ENCODE data around the gene DDR2. TPM values are rescaled to one million over a fixed set of nuclear protein-coding genes. Genes with fewer than 3 reads are reported as not detected.
"Not testable (repeated sequence)": the region's sequence is repeated elsewhere in the genome, so short reads cannot be mapped to it uniquely, and the experiment has no call there.

Gene DDR2
- total RNA-seq, 2 experiments from 2014 or later = 0.22 to 0.42 TPM

GRCh38 chr1:162774007-162774406 is 141.7 kb downstream of the DDR2 start:
- no peak overlapping the region for H3K4me3 Mint-ChIP-seq
- no peaks in the 10 kb centered on the region for H3K36me3 ChIP-seq (ENCODE audit: insufficient read depth, low read length)
- no peak overlapping the region for H3K4me3 ChIP-seq (ENCODE audit: low read length)
- H3K36me3 Mint-ChIP-seq (ENCODE audit: low read depth) = no peaks in the 10 kb centered on the region
- H3K27ac ChIP-seq (ENCODE audit: low read depth in 1 of 2, low read length in 2 of 2) = no peak overlapping the region
- H3K27me3 ChIP-seq (ENCODE audit: control insufficient read depth in 1 of 2, insufficient read depth in 2 of 2, low read length in 2 of 2) = peaks cover 0 to 7% of the 10 kb centered on the region in 2 experiments
- DNase-seq (no peak), ATAC-seq (ENCODE audit: poor library complexity) (no peak)
- H3K27ac Mint-ChIP-seq = no peak overlapping the region
- CTCF ChIA-PET = no interaction called here
- H3K4me1 Mint-ChIP-seq (ENCODE audit: low read depth) = no peaks in the 10 kb centered on the region
- peaks cover 12% of the 10 kb centered on the region for H3K27me3 Mint-ChIP-seq
- no peaks in the 10 kb centered on the region for H3K9me3 Mint-ChIP-seq
- H3K9me3 ChIP-seq (ENCODE audit: control insufficient read depth in 1 of 2, insufficient read depth in 1 of 2, low read length in 2 of 2) = no peaks in the 10 kb centered on the region
- TF ChIP-seq CTCF (IDR thresholded peaks at IDR 0.05) = no peak
- intact Hi-C loops (cut with DNase I, micrococcal nuclease) = no loop called here
- POLR2A ChIA-PET = no interaction called here
- H3K4me1 ChIP-seq (ENCODE audit: insufficient read depth, low read length) = no peaks in the 10 kb centered on the region

GRCh38 chr1:162779043-162779442 is 146.8 kb downstream of the DDR2 start:
- H3K4me3 Mint-ChIP-seq = no peak overlapping the region
- no peak overlapping the region for H3K27ac Mint-ChIP-seq
- no peaks in the 10 kb centered on the region for H3K36me3 ChIP-seq (ENCODE audit: insufficient read depth, low read length)
- H3K4me1 ChIP-seq (ENCODE audit: insufficient read depth, low read length) = no peaks in the 10 kb centered on the region
- H3K9me3 ChIP-seq (ENCODE audit: control insufficient read depth in 1 of 2, insufficient read depth in 1 of 2, low read length in 2 of 2) = no peaks in the 10 kb centered on the region
- no peak for TF ChIP-seq CTCF (IDR thresholded peaks at IDR 0.05)
- no peak overlapping the region for H3K27ac ChIP-seq (ENCODE audit: low read depth in 1 of 2, low read length in 2 of 2)
- intact Hi-C loops (cut with DNase I, micrococcal nuclease) = no loop called here
- H3K27me3 ChIP-seq (ENCODE audit: control insufficient read depth in 1 of 2, insufficient read depth in 2 of 2, low read length in 2 of 2) = peaks cover 0 to 12% of the 10 kb centered on the region in 2 experiments
- no peaks in the 10 kb centered on the region for H3K36me3 Mint-ChIP-seq (ENCODE audit: low read depth)
- no peak overlapping the region for H3K4me3 ChIP-seq (ENCODE audit: low read length)
- H3K27me3 Mint-ChIP-seq = peaks cover 22% of the 10 kb centered on the region
- ATAC-seq (ENCODE audit: poor library complexity) (no peak), DNase-seq (no peak)
- CTCF ChIA-PET = no interaction called here
- POLR2A ChIA-PET = interaction anchor here (1.4 kb wide), 1 partner anchor 11 kb away, joined by 3 read pairs; no protein-coding TSS in a partner anchor
- no peaks in the 10 kb centered on the region for H3K4me1 Mint-ChIP-seq (ENCODE audit: low read depth)
- H3K9me3 Mint-ChIP-seq = no peaks in the 10 kb centered on the region

GRCh38 chr1:162782671-162783070 is 150.4 kb downstream of the DDR2 start:
- Histone ChIP-seq H3K27ac (ENCODE audit: low read depth in 1 of 2, low read length in 2 of 2) (no peak overlapping the region), H3K27me3 (ENCODE audit: control insufficient read depth in 1 of 2, insufficient read depth in 2 of 2, low read length in 2 of 2) (peaks cover 0 to 8% of the 10 kb centered on the region in 2 experiments), H3K4me1 (ENCODE audit: insufficient read depth, low read length) (no peaks in the 10 kb centered on the region), H3K4me3 (ENCODE audit: low read length) (no peak overlapping the region), H3K9me3 (ENCODE audit: control insufficient read depth in 1 of 2, insufficient read depth in 1 of 2, low read length in 2 of 2) (no peaks in the 10 kb centered on the region), H3K36me3 (ENCODE audit: insufficient read depth, low read length) (no peaks in the 10 kb centered on the region)
- CTCF ChIA-PET = no interaction called here
- POLR2A ChIA-PET = no interaction called here
- DNase-seq (no peak), ATAC-seq (ENCODE audit: poor library complexity) (no peak)
- Mint-ChIP-seq H3K4me3 (no peak overlapping the region), H3K4me1 (ENCODE audit: low read depth) (no peaks in the 10 kb centered on the region), H3K36me3 (ENCODE audit: low read depth) (no peaks in the 10 kb centered on the region), H3K27ac (no peak overlapping the region), H3K9me3 (no peaks in the 10 kb centered on the region), H3K27me3 (peaks cover 15% of the 10 kb centered on the region)
- intact Hi-C loops (cut with DNase I, micrococcal nuclease) = loop anchor here in 1 of 2 experiments (10.0 kb wide), 1 partner anchor 218 kb away; the partner anchor contains the start of gene UAP1
- TF ChIP-seq CTCF (IDR thresholded peaks at IDR 0.05) = no peak

GRCh38 chr1:162784926-162785325 is 152.7 kb downstream of the DDR2 start:
- H3K9me3 Mint-ChIP-seq; H3K36me3 ChIP-seq (ENCODE audit: insufficient read depth, low read length); ATAC-seq (ENCODE audit: poor library complexity); H3K4me1 ChIP-seq (ENCODE audit: insufficient read depth, low read length); H3K27me3 ChIP-seq (ENCODE audit: control insufficient read depth in 1 of 2, insufficient read depth in 2 of 2, low read length in 2 of 2); DNase-seq; H3K27ac Mint-ChIP-seq; H3K27ac ChIP-seq (ENCODE audit: low read depth in 1 of 2, low read length in 2 of 2); H3K4me3 ChIP-seq (ENCODE audit: low read length); H3K4me3 Mint-ChIP-seq; H3K36me3 Mint-ChIP-seq (ENCODE audit: low read depth); H3K9me3 ChIP-seq (ENCODE audit: control insufficient read depth in 1 of 2, insufficient read depth in 1 of 2, low read length in 2 of 2); H3K4me1 Mint-ChIP-seq (ENCODE audit: low read depth); CTCF ChIA-PET; POLR2A ChIA-PET: not testable (repeated sequence)
- intact Hi-C loops (cut with DNase I, micrococcal nuclease) = loop anchor here in 1 of 2 experiments (10.0 kb wide), 1 partner anchor 220 kb away; the partner anchor contains the start of gene UAP1
- H3K27me3 Mint-ChIP-seq = peaks cover 15% of the 10 kb centered on the region

GRCh38 chr1:162788783-162789182 is 156.5 kb downstream of the DDR2 start:
- H3K4me1 ChIP-seq (ENCODE audit: insufficient read depth, low read length); H3K27me3 ChIP-seq (ENCODE audit: control insufficient read depth in 1 of 2, insufficient read depth in 2 of 2, low read length in 2 of 2); DNase-seq; H3K4me3 ChIP-seq (ENCODE audit: low read length); H3K4me3 Mint-ChIP-seq; POLR2A ChIA-PET; H3K27ac ChIP-seq (ENCODE audit: low read depth in 1 of 2, low read length in 2 of 2); H3K4me1 Mint-ChIP-seq (ENCODE audit: low read depth); H3K9me3 ChIP-seq (ENCODE audit: control insufficient read depth in 1 of 2, insufficient read depth in 1 of 2, low read length in 2 of 2); H3K36me3 ChIP-seq (ENCODE audit: insufficient read depth, low read length); ATAC-seq (ENCODE audit: poor library complexity); H3K27me3 Mint-ChIP-seq; CTCF ChIA-PET; H3K9me3 Mint-ChIP-seq: not testable (repeated sequence)
- peaks cover 19% of the 10 kb centered on the region for H3K36me3 Mint-ChIP-seq (ENCODE audit: low read depth)
- peak overlapping the region; percentile 53 for H3K27ac Mint-ChIP-seq
- intact Hi-C loops (cut with DNase I, micrococcal nuclease) = loop anchor here in 1 of 2 experiments (10.0 kb wide), 1 partner anchor 224 kb away; the partner anchor contains the start of gene UAP1

Data from CD4-positive, alpha-beta T cell (primary cell).